NCI-H526 (cell line): Measurements from ENCODE around the gene SYNGAP1.

Experiments
- DNase-seq, 2 experiments: peaks; one replicate each; lab custom pipeline; 2025; lab: John Stamatoyannopoulos, UW

The SYNGAP1 gene

DNA sequence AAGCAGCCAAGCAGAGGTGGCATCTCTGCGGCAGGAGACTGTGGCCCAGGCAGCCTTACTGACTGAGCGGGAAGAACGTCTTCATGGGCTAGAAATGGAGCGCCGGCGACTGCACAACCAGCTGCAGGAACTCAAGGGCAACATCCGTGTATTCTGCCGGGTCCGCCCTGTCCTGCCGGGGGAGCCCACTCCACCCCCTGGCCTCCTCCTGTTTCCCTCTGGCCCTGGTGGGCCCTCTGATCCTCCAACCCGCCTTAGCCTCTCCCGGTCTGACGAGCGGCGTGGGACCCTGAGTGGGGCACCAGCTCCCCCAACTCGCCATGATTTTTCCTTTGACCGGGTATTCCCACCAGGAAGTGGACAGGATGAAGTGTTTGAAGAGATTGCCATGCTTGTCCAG, 15.0 kb upstream of the SYNGAP1 start:
- DNase-seq = no peak

DNA sequence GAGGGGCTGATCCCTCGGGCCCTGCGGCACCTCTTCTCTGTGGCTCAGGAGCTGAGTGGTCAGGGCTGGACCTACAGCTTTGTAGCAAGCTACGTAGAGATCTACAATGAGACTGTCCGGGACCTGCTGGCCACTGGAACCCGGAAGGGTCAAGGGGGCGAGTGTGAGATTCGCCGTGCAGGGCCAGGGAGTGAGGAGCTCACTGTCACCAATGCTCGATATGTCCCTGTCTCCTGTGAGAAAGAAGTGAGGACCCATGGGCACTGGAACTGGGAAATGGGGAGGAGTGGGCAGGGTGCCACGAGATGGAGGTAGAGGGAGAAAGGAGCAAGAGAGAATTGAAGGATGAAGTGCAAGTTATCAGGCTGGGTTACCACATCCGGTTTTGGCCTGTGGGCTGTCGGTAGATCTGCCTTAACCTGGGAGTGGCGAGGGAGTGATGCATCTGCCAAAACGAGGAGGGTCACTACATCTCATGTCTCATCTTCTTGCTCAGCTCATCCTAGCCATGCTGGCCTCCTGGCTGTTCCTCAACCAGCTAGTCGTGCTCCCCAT, 14.4 kb upstream of the SYNGAP1 start:
- DNase-seq = no peak

- no peak for DNase-seq
Measured at GRCh38 chr6:33406126-33406525, 13.7 kb upstream of the SYNGAP1 start.

DNA sequence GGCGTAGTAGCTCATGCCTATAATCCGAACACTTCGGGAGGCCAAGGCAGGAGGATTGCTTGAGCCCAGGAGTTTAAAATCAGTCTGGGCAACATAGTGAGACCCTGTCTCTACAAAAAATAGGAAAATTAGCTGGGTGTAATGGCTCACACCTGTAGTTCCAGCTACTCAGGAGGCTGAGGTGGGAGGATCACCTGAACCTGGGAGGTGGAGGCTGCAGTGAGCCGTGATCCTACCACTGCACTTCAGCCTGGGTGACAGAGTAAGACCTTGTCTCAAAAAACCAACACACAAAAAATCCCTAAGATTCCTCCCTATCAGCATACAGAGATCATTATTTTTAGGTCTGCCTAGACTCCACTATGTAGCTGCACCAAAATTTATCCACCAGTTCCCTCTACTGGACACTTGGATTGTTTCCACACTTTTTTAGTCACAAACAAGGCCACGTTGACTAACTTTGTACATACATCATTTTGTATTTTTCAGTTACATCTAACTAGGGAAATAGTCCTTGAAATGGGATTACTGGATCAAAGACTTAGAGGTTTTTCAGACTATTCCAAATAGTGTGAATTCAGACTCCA, 12.6 kb upstream of the SYNGAP1 start:
- DNase-seq = no peak

GRCh38 chr6:33410050-33410710, 9.7 kb upstream of the SYNGAP1 start:
- DNase-seq = peak; percentile 94 to 99

DNA sequence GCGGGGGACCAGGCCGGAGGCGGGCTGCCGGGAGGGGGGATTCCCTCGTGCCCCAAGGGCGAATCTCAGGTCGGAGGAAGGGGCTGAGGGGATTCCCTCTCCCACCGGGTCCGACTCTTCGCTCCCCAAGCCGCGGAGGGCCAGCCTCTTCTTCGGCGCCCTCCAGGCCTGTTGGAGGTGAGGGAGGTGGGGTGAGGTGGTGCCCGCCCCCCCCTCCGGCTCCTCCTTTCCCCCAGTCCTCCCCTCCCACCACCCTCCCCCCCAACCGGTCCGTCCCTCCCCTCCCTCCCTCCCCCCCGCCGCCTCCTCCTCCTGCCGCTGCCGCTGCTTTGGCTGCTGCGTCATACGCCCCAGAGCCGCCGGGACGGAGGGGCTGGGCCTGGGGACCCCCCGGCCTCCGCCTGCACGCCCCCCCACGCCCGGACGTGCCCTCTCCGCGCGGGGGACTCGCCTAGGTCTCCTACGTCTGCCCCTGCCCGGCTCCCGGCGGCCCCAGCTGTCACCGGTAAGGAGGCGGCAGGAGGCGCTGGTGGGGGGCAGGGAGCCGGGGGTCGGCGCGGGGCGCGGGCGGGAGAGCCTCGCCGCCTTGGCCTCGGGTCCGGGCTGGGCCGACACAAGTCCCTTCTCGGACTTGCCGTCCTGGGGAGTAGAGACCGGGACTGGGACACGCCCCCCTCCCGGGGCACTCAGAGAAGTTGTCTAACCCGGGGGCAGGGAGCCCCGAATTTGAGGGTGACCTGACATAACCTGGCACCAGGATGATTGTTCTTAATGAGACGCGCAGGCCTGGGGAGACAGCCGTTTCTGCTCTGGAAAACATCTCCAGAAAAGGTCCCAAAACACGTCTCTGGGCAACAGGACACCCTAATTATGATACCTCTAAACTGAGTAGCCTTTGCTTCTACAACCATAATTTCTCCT, 8.9 kb upstream of the SYNGAP1 start, which contains the start of gene PHF1:
Gene PHF1 (plus strand): TSS at position 304 of the 921 bp plus-strand sequence. CDS start 1,250 bp downstream, outside the sequence.
- DNase-seq = peak in 1 of 2 experiments; percentile 88

DNA sequence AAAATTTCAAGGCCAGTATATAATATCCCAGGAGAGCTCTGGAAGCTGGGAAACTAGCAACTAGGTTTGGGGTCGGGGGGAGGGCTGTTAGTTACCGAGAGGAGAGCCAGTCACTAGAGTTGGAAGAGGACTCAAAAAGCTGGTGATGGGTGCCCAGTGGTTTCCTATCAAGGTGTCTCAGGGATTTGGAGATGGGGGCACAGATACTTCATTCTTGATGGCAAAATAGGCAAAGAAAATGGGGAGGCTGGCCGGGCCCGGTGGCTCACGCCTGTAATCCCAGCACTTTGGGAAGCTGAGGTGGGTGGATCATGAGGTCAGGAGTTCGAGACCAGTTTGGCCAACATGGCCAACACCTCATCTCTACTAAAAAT, 8.2 kb upstream of the SYNGAP1 start:
- no peak for DNase-seq

GRCh38 chr6:33412140-33413009, 7.5 kb upstream of the SYNGAP1 start:
- no peak for DNase-seq

DNA sequence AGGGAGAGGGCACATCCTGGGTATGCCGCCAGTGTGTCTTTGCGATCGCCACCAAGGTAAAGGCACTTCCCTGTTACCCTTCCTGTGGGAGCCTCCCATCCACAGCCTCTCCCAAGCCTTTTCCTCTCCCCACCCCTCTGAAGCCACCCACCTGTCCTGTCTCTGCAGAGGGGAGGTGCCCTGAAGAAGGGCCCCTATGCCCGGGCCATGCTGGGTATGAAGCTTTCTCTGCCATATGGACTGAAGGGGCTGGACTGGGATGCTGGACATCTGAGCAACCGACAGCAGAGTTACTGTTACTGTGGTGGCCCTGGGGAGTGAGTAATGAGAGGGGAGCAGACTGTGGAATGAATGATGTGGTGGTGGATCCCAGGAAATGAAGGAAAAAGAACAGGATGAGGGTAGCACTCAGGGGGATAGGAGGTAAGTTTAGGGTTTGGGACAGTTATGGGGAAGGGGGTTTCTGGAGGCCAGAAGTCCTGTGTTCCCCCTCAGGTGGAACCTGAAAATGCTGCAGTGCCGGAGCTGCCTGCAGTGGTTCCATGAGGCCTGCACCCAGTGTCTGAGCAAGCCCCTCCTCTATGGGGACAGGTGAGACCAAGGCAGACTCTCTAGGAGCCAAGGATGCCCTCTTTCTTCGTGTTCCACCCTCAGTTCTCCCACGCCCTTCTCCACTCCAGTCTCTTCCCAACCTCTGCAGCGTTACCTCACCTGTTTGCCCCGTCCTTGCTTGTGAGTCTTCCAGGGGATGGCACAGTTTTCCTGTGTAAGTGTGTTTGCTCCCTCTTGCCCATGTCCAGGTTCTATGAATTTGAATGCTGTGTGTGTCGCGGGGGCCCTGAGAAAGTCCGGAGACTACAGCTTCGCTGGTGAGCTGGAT, 6.4 kb upstream of the SYNGAP1 start:
- DNase-seq = no peak

DNA sequence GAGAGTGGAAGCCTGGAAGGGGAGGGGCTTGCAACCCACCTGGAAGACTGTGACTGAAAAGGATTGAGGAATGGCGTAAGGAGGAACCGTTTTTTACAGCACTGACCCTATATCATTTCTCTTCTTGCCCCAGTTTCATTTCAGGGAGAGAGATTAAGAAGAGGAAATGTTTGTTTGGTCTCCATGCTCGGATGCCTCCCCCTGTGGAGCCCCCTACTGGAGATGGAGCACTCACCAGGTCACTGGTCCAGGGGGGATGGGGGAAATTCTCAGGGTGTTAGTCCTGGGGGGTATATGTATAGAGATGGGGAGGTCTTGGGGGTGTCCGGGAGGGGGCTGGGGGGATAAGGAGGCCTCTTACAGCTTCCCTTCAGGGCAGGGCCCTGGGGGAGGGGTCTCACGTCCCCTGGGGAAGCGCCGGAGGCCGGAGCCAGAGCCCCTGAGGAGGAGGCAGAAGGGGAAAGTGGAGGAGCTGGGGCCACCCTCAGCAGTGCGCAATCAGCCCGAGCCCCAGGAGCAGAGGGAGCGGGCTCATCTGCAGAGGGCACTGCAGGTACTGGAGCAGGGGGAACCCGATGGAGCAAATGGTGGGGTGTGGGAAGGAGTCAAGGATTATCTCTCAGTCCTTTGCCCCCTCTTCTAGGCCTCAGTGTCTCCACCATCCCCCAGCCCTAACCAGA, 5.1 kb upstream of the SYNGAP1 start:
- DNase-seq = peak in 1 of 2 experiments; percentile 29

DNA sequence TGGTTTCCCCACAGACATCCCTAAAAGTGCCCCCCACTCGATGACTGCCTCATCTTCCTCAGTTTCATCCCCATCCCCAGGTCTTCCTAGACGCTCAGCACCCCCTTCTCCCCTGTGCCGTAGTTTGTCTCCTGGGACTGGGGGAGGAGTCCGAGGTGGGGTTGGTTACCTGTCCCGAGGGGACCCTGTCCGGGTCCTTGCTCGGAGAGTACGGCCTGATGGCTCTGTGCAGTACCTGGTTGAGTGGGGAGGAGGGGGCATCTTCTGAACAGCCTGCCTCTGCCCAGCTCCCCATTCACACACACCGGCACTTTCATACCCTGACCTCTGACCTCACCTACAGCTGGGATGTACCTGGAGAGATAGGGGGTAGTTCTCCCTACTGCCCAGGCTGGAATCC, 4.0 kb upstream of the SYNGAP1 start:
- no peak for DNase-seq

DNA sequence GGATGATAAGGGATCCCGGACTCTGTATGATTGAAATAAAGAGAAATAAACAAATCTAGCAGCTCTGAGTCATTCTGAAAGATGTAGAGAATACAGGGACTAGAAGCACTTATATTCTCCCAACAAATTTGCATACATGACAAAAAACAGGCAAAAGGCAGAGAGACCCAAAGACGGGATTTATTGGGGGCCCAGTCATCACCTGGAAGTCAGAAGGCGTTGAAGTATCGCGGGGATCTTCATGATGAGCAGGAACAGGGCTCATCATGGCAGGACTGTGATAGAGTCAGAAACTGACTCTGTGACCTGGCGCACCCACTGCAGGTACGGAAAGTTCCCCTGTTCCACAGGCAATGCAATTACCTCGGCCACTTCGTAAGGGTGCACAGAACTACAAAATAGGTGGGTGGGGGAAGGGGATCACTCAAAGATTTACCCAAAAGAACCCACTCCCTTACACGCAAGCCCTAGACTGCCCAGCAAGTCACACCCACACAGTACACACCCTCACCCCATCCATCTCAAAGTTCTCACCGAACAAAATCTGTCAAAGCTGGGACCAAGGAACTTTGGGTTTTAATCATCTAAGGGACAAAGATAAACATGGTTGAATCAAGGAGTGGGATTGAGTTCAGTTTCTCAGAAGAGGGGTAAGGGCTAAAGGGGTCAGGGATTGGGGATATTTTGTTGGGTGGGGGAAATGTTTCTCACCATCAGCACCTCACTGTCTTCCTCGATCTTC, 3.3 kb upstream of the SYNGAP1 start:
- DNase-seq = no peak

- no peak for DNase-seq
Measured at GRCh38 chr6:33417128-33417902, 2.5 kb upstream of the SYNGAP1 start.

- peak; percentile 99 for DNase-seq
Measured at GRCh38 chr6:33417903-33418689, 1.8 kb upstream of the SYNGAP1 start, which contains the start of gene CUTA. Gene CUTA, minus strand, starts transcription at chr6:33418107. Its CDS starts 107 bp downstream, at chr6:33418000.

DNA sequence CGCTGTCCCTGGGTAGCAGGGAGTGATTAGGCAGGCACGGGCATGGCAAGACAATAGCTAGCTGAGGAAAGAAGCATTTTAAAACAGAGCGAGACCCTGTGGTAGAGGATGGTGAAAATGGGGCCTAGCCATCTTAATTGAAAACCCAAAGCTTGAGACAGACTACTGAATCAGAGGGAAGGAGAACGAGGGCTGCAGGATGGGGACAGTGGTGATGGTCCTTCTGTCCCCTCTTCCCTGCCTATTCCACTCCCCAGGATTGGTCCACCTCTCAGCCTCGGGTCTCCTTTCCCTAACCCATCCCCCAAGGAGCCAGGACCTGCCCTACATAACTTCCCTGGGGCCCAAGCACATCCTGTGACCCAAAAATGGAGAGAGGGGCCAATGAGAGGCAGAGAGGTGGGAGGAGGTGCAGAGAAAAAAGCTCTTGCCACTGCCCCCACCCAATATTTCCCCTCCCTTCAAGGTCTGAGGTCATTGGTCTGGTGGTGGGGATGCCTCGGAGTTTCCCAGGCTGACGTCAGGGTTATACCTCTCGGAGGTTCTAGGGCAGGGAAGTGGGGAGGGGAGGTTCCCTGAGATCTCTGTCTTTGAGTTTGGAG, 1.1 kb upstream of the SYNGAP1 start:
- no peak for DNase-seq

DNA sequence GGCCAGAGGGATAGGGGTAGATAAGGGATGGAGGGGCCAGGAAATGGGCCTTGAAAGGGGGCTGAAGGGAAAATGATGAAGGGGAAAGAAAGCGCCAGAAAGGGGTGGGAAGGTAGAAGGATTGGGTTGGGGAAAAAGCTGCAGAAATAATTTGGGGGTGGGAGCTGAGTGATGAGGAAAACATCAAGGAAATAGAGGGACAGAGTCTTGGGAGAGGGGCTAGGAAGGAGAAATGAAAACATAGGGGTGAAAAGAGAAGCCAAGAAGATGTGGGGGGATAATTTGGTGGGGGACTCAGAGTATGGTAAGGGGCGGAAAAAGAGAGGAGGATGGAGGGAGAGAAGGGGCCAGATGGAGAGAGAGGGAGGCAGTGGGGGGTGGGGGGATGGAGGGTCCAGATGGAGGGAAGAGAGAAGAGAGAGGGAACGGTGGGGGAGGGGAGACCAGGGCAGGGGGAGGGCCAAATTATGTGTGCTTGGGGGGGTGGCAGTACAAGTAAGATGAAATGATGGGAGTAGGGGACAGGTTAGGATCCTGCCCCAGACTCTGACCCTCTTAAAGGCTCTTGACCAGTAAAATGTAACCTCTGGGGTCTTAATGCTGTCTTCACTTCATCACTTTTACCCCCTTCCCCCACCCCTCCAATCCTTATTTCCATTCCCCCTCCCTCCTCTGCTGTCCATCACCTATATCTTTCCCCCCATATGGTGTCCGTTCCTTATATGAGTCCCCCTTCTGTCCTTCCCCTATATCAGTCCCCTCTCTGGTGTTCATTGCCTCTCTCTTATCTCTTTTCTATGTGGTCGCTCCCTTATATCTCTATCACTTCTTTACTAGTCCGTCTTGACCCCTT, 852 bp downstream of the SYNGAP1 start:
- peak in 1 of 2 experiments; percentile 33 for DNase-seq
